Amniotic stem cell (primary cell): ENCODE measurements around the gene NISCH.

ENCODE experiments used
- DNase-seq: peaks from one replicate; lab custom pipeline; 2025; lab: John Stamatoyannopoulos, UW

The NISCH gene

DNA sequence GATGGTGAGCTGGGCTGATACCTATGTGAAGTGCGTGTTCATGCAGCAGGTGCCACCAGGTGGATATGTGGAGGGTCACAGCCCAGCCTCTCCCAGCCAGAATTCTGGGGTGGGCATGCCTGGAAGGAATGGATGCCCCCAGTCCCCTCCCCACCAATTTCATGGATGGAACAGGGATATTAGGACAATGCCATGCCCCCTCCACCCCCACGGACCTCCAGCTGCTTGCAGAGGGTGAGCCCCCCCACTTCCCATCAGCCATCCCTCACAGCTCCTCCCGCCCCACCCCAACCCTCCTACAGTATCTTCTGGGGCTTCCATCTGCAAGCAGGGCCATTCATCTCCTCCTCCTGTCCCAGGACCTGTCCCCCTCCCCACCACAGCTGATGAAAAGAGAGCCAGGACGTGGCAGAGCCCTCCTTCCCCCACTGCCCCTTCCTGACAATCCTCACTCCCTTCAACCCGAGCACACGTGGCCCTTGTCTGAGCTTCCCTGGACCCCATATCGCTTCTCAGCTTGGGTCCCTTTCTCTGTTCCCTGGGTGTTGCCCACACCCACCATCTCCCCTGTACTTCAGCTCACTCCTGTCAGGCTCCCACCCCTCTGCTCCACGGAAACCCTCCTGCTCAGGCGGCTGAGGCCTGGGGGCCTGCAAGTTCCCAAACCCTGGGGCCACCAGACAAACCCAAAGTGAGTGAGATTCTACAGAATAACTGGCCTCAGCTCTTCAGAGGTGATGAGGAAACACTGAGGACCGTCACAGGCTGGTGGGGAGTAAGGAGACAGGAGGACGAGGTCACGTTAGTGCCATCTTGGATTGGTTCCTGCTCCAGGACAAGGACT is 7.7 kb upstream of the NISCH start:
- no peak for DNase-seq

DNA sequence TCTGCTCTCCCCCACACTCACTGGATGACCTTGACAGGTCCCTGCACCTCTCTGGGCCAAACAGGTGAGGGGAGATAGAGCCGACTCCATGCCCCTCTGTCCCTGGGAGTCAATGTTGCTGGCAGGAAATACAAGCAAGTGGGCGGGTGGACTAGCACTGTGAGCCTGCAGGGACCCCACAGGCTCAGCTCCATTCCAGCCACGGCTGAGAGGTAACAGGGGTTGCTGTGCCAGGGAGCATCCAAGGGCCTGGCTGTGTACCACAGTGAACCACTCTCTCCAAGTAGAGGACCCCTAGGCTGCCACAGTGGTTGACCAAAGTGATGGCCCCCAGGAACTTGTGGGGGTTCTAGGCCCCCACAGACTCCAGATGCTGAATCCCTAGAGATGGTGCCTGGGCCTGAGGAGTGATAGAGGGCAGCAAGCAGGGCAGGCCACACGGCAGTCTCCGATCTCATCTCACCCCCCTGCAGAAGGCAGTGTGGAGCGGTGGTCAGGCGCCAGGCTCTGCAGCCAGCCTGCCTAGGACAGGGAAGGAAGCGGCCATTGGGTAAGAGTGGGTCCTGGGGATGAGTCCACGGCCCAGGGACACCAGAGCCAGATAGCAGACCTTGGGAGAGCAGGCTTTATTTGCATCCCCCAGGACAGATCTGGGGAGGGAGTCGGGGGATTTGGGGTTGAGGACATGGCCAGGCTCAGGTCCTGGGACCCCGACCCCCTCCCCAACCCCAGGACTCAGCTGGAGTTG is 4.7 kb upstream of the NISCH start:
- no peak for DNase-seq

DNA sequence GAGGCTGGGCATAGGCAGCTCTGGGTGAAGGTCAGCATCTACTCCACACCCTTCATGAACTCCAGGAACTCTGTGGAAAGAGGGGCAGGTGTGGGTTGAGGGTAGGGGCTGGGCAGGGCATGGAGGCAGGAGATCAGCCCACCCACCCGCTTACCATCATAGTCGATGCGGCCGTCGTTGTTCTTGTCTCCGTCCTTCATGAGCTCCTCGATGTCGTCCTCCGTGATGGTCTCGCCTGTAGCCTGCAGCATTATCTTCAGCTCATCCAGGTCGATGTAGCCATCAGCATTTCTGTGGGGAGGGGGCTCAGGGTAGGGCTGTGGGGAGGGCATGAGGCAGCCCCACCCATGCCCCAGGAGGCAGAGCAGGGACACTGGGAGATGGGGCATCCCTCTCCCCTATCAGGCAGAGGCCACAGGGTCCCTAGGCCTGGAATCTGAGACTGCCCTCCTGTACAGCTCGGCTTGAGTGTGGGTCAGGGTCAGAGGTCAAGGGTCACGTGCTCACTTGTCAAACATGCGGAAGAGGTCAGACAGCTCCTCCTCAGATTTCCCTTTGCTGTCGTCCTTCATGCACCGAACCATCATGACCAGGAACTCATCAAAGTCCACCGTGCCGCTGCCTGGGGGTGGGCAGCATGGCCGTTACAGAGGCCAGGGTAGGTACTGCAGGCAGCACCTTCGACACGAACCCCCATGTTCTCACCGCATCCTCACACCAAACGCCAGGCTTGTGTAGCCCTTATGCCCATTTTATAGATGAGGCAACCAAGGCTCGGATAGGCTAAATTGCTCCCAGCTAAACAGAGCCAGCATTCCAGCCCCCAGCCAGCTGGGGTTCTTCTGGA is 3.9 kb upstream of the NISCH start:
- DNase-seq = no peak

DNA sequence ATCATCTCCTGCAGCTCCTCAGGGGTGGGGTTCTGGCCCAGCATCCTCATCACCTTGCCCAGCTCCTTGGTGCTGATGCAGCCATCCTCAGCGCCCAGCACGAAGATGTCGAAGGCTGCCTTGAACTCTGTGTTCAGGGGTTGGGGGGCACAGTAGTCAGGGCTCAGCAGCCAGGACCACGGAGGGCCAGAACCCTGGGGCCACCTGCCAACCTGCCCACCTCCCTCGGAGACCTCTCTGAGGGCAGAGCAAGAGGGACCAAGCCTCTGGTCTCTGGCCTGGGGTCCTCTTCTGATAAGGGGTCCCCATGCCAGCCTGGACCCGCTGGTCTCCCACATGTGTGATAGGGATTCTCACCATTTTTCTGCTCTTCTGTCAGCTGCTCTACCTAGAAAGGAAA is 3.3 kb upstream of the NISCH start:
- DNase-seq = no peak

DNA sequence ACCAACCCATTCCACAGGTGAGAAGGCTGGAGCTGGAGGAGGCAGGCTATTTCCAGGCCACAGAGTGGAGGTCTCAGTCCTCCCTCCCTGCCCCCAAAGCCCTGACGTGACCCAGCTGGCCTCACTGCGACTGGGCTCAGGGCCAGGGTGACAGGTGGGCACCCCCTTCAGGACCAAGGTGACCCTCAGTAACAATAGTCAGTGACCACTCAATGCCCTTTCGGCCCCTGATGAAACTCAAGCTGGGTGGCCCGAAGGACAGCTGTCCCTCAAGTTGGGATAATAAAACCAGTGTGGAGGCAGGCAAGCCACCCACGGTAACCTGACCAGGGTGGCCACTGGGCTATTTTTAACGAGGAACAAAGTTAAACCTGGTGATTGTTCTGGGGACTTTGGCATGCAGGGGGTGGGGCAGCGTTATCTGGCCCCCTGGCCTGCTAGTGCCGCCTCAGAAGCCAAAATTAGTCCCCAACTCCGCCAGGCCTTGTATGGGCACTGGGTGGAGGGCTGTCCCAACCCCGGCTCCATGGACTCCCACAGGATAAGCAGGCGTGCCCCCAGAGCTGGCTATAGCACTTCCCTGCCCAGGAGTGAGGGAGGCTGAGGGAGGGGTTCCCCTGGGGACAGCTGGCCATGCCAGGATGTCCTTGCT is 2.7 kb upstream of the NISCH start:
- no peak for DNase-seq

DNA sequence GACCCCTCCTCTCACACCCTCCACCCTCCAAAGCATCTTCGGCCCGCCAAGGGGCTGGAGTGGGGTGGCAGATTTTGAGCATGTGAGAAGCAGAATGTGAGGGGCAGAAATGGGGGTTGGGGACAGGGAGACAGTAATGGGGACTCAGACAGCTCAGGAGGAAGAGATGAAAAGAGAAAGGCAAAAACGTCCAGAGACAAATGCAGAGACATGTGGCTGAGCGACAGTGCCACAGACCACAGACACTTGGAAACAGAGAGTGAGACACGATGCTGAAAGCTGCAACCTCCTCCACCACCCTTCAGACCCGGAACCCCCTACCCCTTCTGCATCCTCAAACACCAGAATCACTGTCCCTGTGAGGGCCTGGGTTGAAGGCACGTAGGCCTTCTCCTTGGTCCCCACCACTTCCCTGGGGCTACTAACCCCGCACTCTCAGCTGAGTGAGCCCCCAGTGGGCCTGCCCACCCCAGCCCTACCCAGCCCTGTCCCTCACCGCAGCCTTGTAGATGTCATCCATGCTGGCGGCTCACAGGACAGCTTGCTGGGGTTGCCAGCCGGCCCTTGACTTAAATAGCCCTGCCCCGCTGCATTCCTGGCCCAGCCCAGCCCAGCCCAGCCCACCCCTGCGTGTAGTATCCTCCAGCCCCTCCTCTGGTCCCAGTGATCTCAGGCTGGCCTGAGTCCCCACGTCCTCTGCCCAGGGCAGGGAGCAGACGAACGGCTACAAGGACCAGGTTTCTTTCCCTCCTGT is 1.7 kb upstream of the NISCH start, which contains the start of gene TNNC1:
Gene TNNC1, minus strand, starts transcription at position 546 of the 754 bp plus-strand sequence. Its CDS starts 26 bp downstream, at position 520.
- DNase-seq = no peak

DNA sequence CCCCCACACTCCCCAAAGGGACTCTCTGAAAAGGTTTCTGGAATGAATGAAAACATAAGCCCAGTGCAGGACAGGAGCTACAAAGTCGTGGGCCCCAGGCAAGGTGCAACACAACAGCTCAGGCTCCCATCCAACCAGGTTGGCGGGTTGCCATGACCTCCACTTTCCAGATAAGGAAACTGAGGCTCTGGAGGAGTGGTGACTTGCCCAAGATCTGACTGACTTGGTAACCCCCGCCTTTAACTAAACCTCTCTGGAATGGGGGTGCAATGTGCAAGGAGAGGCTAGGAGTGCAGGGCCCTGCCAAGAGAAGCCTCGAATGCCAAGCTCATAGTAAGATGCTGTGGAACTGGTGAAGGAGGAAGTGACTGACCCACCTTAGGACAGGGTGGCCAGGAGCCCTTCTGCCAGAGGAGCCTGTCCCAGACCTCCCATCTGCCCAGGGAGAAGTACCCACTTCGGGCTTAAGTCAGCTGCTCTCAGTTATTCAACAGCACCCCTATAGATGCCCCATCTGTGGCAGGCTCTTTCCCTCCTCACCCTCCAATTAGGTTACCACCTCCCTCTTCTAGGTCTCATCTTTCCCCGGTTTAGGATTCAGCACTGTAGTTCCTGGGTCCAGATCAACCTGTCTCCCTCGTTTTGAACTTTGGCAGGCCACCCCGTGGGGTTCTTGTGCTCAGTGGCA is 1.0 kb upstream of the NISCH start:
- DNase-seq = no peak

DNA sequence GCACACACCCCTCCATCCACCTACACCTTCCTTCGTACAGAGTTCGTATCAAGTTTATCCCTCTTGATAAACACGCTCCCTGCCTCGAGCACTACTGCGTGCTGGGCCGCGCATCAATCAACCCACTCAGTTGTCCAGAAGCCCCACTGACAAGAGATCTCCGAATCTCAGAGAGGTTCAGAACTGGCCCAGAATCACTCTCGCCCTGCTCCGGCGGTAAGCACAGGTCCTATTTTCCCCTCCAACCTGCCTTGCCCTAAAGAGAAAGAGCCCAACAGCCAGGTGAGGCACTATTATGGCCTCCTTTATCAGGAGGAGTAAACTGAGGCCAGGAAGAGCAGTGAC is 494 bp upstream of the NISCH start:
- no peak for DNase-seq

DNA sequence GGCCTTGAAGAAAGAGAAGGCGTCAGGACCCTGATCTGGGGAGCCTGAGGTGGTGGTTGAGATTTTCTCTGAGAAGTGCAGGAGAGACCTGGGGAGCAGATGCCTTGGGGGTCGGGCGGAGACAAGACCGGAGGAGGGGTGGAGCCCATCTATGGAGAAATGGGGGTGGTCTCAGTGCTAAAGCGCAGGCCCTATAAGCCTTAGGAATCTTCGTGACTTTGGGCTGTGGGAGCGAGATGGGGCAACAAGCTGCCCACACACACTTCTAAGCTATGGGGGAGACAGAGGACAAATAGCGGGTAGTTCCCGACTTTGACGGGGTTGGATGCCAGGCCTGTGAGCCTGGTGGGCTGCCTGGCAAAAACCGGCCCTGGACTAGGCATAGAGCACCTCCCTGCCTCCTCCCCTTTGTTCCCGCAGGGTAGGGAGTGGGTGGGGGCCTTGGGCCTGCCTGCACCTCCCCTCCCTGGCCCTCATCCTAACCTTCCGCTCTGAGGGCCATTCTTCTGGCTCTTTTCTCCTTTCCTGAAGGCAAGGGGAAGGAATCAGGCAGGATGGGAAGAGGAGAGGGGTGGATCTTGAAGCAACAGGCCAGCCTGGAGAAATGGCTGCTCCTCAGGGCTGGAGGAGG is 880 bp downstream of the NISCH start:
- DNase-seq = no peak

DNA sequence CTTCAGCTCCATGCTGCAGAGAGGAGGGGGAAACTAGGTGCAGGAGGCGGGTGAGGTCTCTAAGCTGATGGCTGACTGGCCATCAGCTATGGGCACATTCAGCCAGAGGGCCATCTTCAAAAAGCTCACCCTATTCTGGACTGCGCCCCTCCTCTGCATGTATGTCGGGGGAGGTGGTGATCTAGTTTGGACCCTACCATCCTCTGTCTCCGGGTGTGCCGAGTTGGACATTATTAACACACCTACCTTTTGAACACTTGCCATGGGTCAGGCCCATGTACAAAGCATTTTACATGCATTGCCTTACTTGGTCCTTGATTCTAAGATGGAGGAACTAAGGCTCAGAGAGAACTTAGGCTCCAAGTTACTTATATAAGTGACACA is 1.4 kb downstream of the NISCH start:
- DNase-seq = no peak

DNA sequence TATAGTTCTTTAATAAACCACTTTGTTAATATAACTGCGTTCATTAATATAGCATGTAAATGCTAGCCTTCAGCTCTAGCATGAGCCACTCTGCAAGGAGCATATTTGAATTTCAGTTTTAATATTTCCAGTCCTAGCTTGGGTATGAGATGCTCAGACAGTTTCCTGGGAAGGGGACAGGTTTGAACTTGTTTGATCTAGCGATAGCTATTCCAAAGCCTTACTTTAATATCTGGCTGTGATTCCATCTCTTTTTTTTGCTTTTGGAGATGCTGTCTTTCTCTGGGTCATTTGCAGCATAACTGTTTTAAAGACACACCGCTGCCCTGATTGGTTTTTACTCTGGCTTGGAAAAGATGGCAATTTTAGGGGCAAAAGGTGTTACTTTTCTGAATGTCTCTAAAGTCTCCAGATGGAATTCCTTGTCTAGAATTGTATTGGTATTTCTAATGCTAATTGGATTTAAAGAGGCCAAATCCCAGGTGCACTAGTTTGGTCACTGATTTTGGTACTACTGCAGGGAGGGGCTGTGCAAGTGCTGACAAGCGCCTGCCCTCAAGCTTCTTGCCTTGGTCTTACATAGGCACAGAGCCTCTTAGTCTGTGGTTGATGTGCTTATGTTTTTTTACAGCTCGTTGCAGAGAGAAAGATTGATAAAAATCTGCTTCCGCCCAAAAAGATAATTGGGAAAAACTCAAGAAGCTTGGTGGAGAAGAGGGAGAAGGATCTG is 2.8 kb downstream of the NISCH start:
- DNase-seq = no peak

DNA sequence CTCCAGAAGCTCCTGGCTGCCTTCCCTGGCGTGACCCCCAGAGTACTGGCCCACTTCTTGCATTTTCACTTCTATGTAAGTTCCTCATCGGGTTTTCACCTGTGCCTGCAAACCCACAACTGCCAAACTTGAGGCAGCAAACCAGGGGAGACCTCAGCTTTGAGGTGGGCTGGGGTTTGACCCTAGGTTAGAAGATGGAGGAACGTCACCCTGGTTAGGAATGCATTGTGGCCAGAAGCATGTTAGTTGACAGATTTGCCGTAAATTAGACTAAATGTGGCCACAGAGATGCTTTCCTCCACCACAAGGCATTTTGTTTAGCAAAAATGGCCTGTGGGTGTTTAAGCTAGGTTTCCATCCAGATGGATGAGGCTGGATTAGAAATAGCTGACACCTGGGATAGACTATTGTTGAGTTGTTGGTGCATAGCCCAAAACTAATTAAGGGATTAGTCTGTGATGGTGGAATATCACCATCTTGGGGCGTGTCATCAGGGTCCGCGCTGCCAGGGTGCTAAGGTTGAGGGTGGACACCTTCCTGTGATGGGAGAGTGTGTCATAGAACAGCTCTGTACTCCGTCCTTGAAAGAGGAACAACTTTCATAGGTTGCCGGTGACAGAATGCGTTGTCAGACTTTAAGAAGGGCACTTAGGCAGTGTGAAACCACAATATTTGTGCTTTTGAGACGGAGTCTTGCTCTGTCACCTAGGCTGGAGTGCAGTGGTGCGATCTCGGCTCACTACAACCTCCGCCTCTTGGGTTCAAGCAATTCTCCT is 3.6 kb downstream of the NISCH start:
- no peak for DNase-seq

DNA sequence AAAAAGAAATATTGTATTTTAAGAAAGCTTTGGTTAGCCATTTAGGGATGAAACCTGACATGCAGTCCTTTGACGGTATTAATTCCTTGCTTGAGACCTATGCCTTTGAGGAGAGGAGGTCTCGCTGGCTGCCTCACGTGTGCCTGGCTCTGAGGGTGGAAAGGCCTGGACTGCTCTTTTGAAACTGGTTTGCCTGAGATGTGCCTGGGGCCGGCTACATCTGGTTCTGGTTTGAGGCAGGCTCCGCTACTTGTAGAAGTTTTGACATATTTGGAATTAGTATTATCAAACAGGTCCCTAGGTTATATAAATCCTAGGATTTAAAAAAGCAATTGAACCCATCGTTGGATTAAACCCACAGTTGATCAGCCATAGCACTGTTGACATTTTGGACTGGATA is 6.5 kb downstream of the NISCH start:
- no peak for DNase-seq

DNA sequence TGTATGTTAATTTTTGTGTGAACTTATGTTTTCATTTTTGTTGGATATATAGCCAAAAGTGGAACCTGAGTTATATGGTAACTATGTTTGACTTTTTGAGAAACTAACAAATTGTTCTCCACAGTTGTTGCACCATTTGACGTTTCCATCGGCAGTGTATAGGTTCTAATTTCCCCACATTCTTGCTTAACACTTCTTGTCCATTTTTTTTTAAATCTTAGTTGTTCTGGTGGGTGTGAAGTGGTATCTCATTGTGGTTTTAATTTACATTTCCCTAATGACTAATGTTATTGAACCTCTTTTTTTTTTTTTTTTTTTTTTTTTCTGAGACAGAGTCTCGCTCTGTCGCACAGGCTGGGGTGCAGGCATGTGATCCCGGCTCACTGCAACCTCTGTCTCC is 8.0 kb downstream of the NISCH start:
- DNase-seq = no peak

DNA sequence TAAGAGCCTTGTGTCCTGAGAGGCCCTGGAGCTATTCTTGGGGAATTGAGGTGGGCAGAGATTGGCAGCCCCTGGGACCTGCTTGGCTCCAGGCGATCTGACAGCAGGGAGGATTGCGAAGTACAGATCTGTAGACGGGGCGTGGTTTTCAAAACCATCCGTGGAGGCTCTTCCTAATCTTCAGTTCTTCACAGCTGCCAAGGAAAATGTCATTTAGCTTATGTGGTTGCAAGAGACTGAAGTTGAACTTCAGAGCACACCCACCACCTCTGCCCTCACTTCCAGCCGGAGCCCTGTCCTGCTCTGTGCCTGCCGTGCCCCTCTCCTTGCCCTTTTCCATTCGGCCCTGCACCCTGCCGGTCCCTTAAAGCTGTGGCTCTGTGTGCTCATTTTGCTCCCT is 12.9 kb downstream of the NISCH start:
- DNase-seq = no peak

DNA sequence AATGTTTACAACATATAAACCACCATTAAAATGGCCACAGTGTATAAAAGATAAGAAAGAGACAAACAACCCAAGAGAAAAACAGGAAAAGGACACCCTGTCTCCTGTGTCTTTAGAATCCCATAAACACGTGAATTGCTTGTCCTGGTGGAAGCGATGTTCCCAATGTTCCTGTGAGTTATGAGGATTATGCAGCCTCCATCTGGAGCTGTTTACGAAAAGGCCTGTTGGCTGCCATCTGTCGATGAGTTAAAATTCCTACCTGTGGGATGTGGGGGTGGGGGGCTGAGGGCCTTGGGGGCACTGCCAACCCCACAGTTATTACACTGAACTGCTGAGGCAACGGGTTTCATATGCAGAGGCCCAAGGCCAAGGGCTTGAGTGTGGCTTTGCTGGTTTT is 13.6 kb downstream of the NISCH start:
- no peak for DNase-seq

DNA sequence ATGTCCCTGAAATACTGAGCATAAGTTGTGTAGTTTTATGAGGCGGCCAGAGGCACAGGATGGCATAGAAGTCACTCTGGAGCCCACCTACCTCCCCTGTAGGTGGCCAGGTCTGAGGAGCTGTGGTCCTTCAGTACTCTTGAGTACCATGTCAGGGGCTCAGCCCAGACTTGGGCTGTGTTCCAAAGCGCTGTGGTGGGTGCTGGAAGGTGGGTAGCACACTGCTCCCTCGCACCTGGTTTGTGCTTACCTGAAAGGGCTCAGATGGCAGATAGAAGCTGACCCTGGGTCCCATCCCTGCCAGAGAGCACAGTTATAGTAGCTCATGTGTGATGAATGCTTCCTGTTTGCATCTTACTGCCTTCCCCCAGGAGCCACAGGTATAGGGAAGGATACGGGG is 15.5 kb downstream of the NISCH start:
- no peak for DNase-seq

DNA sequence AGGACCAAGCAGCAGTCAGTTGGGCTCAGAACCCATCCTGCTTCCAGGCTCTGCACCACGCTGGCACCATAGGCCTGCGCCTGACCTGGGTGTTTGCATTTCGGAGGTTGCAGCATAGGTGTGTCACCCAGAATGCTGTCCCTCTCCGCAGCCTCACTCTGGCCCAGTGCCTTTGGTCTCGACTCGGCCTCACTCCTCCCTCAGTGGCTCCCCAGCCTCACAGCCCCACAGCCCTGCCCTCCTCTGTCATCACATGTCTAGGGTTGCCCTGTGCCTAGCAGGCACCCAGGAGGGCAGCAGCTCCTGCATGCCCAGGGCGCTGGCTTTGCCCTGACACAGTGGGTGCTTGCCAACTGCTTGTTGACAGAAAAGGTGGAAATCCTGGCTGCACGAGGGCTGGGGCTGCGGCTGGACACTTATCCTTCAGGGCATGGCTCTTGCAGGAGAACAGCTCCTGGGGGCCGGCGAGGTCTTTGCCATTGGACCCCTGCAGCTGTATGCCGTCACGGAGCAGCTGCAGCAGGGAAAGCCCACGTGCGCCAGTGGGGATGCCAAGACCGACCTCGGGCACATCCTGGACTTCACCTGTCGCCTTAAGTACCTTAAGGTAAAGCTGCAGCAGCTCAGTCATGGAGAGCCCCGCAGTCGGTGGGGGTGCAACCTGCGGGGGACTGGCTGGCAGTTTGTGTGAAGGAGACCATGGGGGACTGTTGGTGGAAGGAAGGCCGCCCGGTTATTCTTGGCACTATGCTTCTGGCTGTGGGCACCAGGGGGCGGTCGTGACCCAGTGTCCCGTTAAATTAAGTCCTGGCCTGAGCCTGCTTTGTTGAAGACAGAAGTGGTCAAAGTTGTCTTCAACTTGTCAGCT is 16.2 kb downstream of the NISCH start:
- DNase-seq = no peak
